Measurements from ENCODE around the gene KCNN1. TPM values are rescaled to one million over a fixed set of nuclear protein-coding genes. Genes with fewer than 3 reads are reported as not detected.

Gene KCNN1
- total and polyA plus RNA-seq, 2 of the 4 experiments (the other 2 are of a cell fraction): 0.09 TPM; not detected in 1

DNA sequence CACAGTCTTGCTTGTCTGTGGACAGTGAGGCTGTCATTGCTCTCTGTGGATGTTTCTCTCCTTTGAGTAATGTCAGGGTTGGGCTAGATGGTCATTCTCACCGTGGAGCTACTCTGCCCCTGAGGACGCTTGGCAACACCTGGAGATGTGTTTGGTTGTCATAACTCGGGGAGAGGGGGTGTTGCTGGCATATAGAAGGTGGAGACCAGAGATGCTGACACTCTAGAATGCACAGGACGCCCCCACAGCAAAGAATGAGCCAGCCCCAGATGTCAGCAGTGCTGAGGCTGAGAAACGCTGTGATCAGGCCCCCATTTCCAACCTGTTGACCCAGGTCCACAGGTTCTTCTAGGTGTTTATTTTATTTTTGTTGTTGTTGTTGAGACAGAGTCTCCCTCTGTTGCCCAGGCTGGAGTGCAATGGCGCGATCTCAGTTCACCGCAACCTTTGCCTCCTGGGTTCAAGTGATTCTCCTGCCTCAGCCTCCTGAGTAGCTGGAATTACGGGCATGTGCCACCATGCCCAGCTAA is 29.5 kb upstream of the KCNN1 start:
- POLR2A ChIA-PET (ENCODE audit: unreplicated experiment): no interaction called here
- Histone ChIP-seq H3K4me3 (ENCODE audit: insufficient read depth, low read depth, low read length) (no peak overlapping the region), H2AK9ac (replicated peaks; ENCODE audit: low read depth, low read length, poor library complexity) (no peak overlapping the region), H4K5ac (ENCODE audit: low read depth, low read length) (no peak overlapping the region), H3K9ac (ENCODE audit: low read depth, low read length) (no peak overlapping the region), H2BK120ac (ENCODE audit: low read depth, low read length) (no peak overlapping the region), H3K14ac (replicated peaks; ENCODE audit: low read depth, low read length) (no peak overlapping the region), H3K79me1 (ENCODE audit: low read depth in 1 of 2, low read length in 2 of 2) (peaks cover 0 to 29% of the 10 kb centered on the region in 2 experiments; a peak in 3 of 4 replicates), H3K4me1 (ENCODE audit: control insufficient read depth, insufficient read depth, low read length) (0 out of 2 replicates have a peak, but pooled peaks cover 3% of the 10 kb centered on the region), H3K23ac (ENCODE audit: low read depth, low read length) (no peak overlapping the region), H2BK15ac (ENCODE audit: low read depth, low read length) (no peak overlapping the region), H3K27me3 (ENCODE audit: control insufficient read depth, insufficient read depth, low read length) (no peaks in the 10 kb centered on the region), H2AK5ac (ENCODE audit: low read depth, low read length) (no peak overlapping the region), H3K56ac (ENCODE audit: extremely low read depth, insufficient read depth, low read length) (no peak overlapping the region), H3K9me3 (ENCODE audit: control insufficient read depth, insufficient read depth, low read length) (no peaks in the 10 kb centered on the region), H4K20me1 (ENCODE audit: insufficient read depth, low read length) (peaks cover 12% of the 10 kb centered on the region), H3K27ac (ENCODE audit: insufficient read depth, low read length) (no peak overlapping the region), H3K36me3 (ENCODE audit: control insufficient read depth, insufficient read depth, low read length) (peaks cover 8% of the 10 kb centered on the region; the same call in 1 of the 2 replicates), H3K4me2 (ENCODE audit: low read depth, low read length) (no peak overlapping the region), H3K9me1 (ENCODE audit: insufficient read depth, low read length) (peaks cover under 1% of the 10 kb centered on the region; the same call in 1 of the 2 replicates), H3K4ac (ENCODE audit: low read depth, low read length) (no peak overlapping the region), H4K8ac (ENCODE audit: low read depth in 2 of 2, low read length in 2 of 2) (no peak overlapping the region), H2BK5ac (ENCODE audit: low read depth, low read length, poor library complexity, severe bottlenecking) (no peak overlapping the region), H2BK20ac (ENCODE audit: low read depth, low read length) (no peak overlapping the region), H3K18ac (ENCODE audit: low read depth, low read length) (no peak overlapping the region), H2AFZ (replicated peaks; ENCODE audit: low read length, poor library complexity) (no peak overlapping the region), H4K91ac (ENCODE audit: insufficient read depth, low read depth, low read length) (no peak overlapping the region)
- DNase-seq: no peak
- no peak for TF ChIP-seq CEBPB (IDR thresholded peaks at IDR 0.05; ENCODE audit: low read depth, low read length)
- no peak for TF ChIP-seq RFX5 (IDR thresholded peaks at IDR 0.05; ENCODE audit: low read depth, low read length)
- TF ChIP-seq MAZ (IDR thresholded peaks at IDR 0.05; ENCODE audit: borderline replicate concordance, low read depth, low read length): no peak
- no peak for TF ChIP-seq BHLHE40 (IDR thresholded peaks at IDR 0.05; ENCODE audit: low read depth, low read length)
- no peak for TF ChIP-seq RCOR1 (IDR thresholded peaks at IDR 0.05; ENCODE audit: insufficient replicate concordance, low read length)
- TF ChIP-seq CTCF (conservative IDR thresholded peaks at IDR 0.05; ENCODE audit: low read depth, low read length): no peak
- TF ChIP-seq FOS (IDR thresholded peaks at IDR 0.05; ENCODE audit: low read depth, low read length): no peak
- TF ChIP-seq MAFK (IDR thresholded peaks at IDR 0.05; ENCODE audit: low read depth, low read length): no peak
- TF ChIP-seq POLR2A (IDR thresholded peaks at IDR 0.05; ENCODE audit: low read depth, low read length): no peak
- no peak for TF ChIP-seq RAD21 (IDR thresholded peaks at IDR 0.05; ENCODE audit: low read length)
- TF ChIP-seq USF2 (IDR thresholded peaks at IDR 0.05; ENCODE audit: low read depth, low read length): no peak
- no peak for TF ChIP-seq CHD1 (IDR thresholded peaks at IDR 0.05; ENCODE audit: low read depth, low read length)
- no peak for TF ChIP-seq NFE2L2 (IDR thresholded peaks at IDR 0.05; ENCODE audit: low read depth, low read length)
- TF ChIP-seq SMC3 (IDR thresholded peaks at IDR 0.05; ENCODE audit: low read depth, low read length): no peak
- TF ChIP-seq MXI1 (IDR thresholded peaks at IDR 0.05; ENCODE audit: borderline replicate concordance, low read depth, low read length): no peak
- TF ChIP-seq ELK1 (IDR thresholded peaks at IDR 0.05; ENCODE audit: borderline replicate concordance, low read depth, low read length): no peak
- CTCF ChIA-PET: interaction anchor here (0.6 to 1.7 kb wide), 3 partner anchors 26 to 59 kb away, joined by 3 to 17 read pairs (median 13); no protein-coding TSS in a partner anchor
- no peak for ATAC-seq (ENCODE audit: low read depth)
- dilution Hi-C loops (cut with HindIII; ENCODE audit: low sequenced_read_pairs, unreplicated experiment): no loop called here
- 100% methylated on average over 2 of the region's 9 CpGs; no CpG with 5 or more reads in 1 of the 2 experiments for WGBS, 2 experiments (ENCODE audit: extremely low coverage in 2 of 2, insufficient read length in 1 of 2)
- in situ Hi-C loops (cut with MboI; ENCODE audit: low sequenced_read_pairs): loop anchor here (5.0 to 25.0 kb wide), 2 partner anchors 55 to 125 kb away; no protein-coding TSS in a partner anchor
- BruUV-seq (replicated peaks): no TSS peak
- intact Hi-C loops (cut with micrococcal nuclease): loop anchor here (5.0 kb wide), 1 partner anchor 120 kb away; no protein-coding TSS in a partner anchor

Data from IMR-90 (cell line).